Calu3 (cell line): Measurements from ENCODE around the gene SLC23A2. TPM values are rescaled to one million over a fixed set of nuclear protein-coding genes. Genes with fewer than 3 reads are reported as not detected.

Source experiments
- BruUV-seq: library from RNA; stranded (reverse); fragments of 400-500 nt; replicated peaks from 2 replicates; lab custom pipeline; 2021; lab: Mats Ljungman, UMichigan
- CTCF ChIA-PET: fragments of 300-600 bp; sonication (Branson Sonifier 250); formaldehyde crosslinking; loops from one replicate; lab custom pipeline; 2022; ENCODE audit warnings: antibody characterized with exemption; lab: Charles Lee
- DNase-seq: peaks from one replicate; pipeline ENCODE4 v3.0.0; 2022
- H3K27ac Mint-ChIP-seq: one replicate; pipeline ENCODE4 v1.8.0; 2022; ENCODE audit warnings: mixed read lengths; ENCODE audit not compliant: unreplicated experiment
- H3K27me3 Mint-ChIP-seq: one replicate; pipeline ENCODE4 v1.8.0; 2022; ENCODE audit warnings: mixed read lengths; ENCODE audit not compliant: unreplicated experiment
- H3K36me3 Mint-ChIP-seq: one replicate; pipeline ENCODE4 v1.8.0; 2022; ENCODE audit warnings: mild to moderate bottlenecking, moderate library complexity, mixed read lengths; ENCODE audit not compliant: insufficient read depth, unreplicated experiment
- H3K4me1 Mint-ChIP-seq: one replicate; pipeline ENCODE4 v1.8.0; 2022; ENCODE audit warnings: mild to moderate bottlenecking, low read depth, mixed read lengths; ENCODE audit not compliant: unreplicated experiment
- H3K4me3 Mint-ChIP-seq: one replicate; pipeline ENCODE4 v1.8.0; 2022; ENCODE audit warnings: mild to moderate bottlenecking, low read depth, moderate library complexity, mixed read lengths; ENCODE audit not compliant: unreplicated experiment
- H3K9me3 Mint-ChIP-seq: one replicate; pipeline ENCODE4 v1.8.0; 2022; ENCODE audit warnings: low read depth, mixed read lengths; ENCODE audit not compliant: unreplicated experiment
- CTCF ChIP-seq: fragments of 200-600 bp; IDR thresholded peaks from one replicate; pipeline ENCODE4 v1.8.0; 2022; ENCODE audit warnings: antibody characterized with exemption; ENCODE audit not compliant: unreplicated experiment
- intact Hi-C: fragments of 100-400 bp; cut with micrococcal nuclease; formaldehyde crosslinking; loops from one replicate; pipeline ENCODE4 v1.10.0; 2022; ENCODE audit not compliant: unreplicated experiment
- total RNA-seq: library from RNA; stranded (reverse); gene quantifications from 2 replicates; pipeline ENCODE4 v1.2.3, GENCODE V29; 2022

Gene SLC23A2
- total RNA-seq, 1 experiment from 2014 or later: 14.8 TPM

GRCh38 chr20:4966826-4967751 lies 34.2 kb downstream of the SLC23A2 start:
- no peaks in the 10 kb centered on the region for H3K4me1 Mint-ChIP-seq
- no peak overlapping the region for H3K27ac Mint-ChIP-seq
- no peaks in the 10 kb centered on the region for H3K9me3 Mint-ChIP-seq
- TF ChIP-seq CTCF: no peak
- DNase-seq: no peak
- no peaks in the 10 kb centered on the region for H3K27me3 Mint-ChIP-seq
- no TSS peak for BruUV-seq
- intact Hi-C loops: no loop called here
- H3K36me3 Mint-ChIP-seq: no peaks in the 10 kb centered on the region
- CTCF ChIA-PET: no interaction called here
- no peak overlapping the region for H3K4me3 Mint-ChIP-seq

GRCh38 chr20:4962241-4962855 lies 39.0 kb downstream of the SLC23A2 start:
- TF ChIP-seq CTCF: no peak
- Mint-ChIP-seq H3K27me3 (no peaks in the 10 kb centered on the region), H3K36me3 (no peaks in the 10 kb centered on the region), H3K9me3 (no peaks in the 10 kb centered on the region), H3K4me3 (no peak overlapping the region), H3K27ac (no peak overlapping the region), H3K4me1 (no peaks in the 10 kb centered on the region)
- intact Hi-C loops: no loop called here
- DNase-seq: no peak
- BruUV-seq: no TSS peak
- CTCF ChIA-PET: no interaction called here

DNA sequence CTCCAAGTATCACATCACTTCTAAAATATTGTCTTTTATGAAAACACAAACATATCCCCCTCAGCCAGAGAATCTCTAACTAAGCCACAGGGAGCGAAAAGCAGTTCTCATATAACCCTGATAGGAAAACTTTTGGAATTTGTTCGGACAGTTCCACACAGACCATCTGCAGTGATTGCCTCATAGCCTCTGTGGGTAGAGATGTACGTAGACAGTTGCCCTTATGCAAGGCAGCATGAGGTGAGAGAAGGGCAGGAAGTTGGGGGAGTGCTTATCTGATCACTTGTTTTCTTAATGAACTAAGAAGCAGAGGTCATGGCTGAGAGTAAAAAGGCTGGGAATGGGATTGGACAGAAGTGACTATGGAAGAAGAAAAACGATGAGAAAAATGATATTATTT lies 39.6 kb downstream of the SLC23A2 start:
- BruUV-seq: no TSS peak
- no peak for TF ChIP-seq CTCF
- H3K36me3 Mint-ChIP-seq: no peaks in the 10 kb centered on the region
- no peaks in the 10 kb centered on the region for H3K9me3 Mint-ChIP-seq
- no peaks in the 10 kb centered on the region for H3K27me3 Mint-ChIP-seq
- CTCF ChIA-PET: no interaction called here
- H3K27ac Mint-ChIP-seq: no peak overlapping the region
- no peaks in the 10 kb centered on the region for H3K4me1 Mint-ChIP-seq
- no peak overlapping the region for H3K4me3 Mint-ChIP-seq
- no peak for DNase-seq
- intact Hi-C loops: no loop called here

DNA sequence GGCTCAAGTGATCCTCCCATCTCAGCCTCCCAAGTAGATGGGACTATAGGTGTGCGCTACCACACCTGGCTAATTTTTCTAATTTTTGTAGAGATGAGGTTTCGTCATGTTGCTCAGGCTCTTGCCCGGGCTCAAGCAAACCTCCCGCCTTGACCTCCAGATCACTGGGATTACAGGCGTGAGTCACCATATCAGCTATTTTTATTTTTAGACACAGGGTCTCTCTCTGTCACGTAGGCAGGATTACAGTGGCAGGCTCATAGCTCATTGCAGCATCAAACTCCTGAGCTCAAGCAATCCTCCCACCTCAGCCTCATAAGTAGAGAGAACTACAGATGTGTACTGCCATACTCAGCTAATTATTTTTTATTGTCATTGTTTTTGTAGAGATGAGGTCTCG lies 41.7 kb downstream of the SLC23A2 start:
- no peak for TF ChIP-seq CTCF
- BruUV-seq: no TSS peak
- Mint-ChIP-seq H3K4me3 (no peak overlapping the region), H3K36me3 (no peaks in the 10 kb centered on the region), H3K9me3 (no peaks in the 10 kb centered on the region), H3K27ac (no peak overlapping the region), H3K27me3 (no peaks in the 10 kb centered on the region), H3K4me1 (no peaks in the 10 kb centered on the region)
- no peak for DNase-seq
- CTCF ChIA-PET: no interaction called here
- intact Hi-C loops: loop anchor here (5.0 kb wide), 1 partner anchor 352 kb away; no protein-coding TSS in a partner anchor
